ENCODE measurements around the gene MAP2.

DNA sequence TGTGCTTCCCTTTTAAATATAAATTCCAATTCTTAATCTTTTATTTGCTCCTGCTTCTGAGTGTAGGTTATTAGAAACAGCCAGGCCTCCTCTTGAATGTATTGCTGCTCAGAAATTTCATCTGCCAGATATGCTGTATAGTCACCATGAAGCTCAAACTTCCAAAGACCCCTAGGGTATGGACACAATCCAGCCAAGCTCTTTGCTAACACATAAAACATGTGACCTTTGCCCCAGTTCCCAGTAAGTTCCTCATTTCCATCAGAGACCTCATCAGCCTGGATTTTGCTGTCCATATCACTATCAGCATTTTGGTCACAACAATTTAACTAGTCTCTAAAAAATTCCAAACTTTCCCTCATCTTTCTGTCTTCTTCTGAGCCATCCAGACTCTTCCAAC, 75.2 kb downstream of the MAP2 start:
- TF ChIP-seq, protein P1, sequence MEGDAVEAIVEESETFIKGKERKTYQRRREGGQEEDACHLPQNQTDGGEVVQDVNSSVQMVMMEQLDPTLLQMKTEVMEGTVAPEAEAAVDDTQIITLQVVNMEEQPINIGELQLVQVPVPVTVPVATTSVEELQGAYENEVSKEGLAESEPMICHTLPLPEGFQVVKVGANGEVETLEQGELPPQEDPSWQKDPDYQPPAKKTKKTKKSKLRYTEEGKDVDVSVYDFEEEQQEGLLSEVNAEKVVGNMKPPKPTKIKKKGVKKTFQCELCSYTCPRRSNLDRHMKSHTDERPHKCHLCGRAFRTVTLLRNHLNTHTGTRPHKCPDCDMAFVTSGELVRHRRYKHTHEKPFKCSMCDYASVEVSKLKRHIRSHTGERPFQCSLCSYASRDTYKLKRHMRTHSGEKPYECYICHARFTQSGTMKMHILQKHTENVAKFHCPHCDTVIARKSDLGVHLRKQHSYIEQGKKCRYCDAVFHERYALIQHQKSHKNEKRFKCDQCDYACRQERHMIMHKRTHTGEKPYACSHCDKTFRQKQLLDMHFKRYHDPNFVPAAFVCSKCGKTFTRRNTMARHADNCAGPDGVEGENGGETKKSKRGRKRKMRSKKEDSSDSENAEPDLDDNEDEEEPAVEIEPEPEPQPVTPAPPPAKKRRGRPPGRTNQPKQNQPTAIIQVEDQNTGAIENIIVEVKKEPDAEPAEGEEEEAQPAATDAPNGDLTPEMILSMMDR (IDR thresholded peaks at IDR 0.05), result no peak
- no peak for TF ChIP-seq POLR2A (IDR thresholded peaks at IDR 0.05)

All from ovary (tissue), 3 donors.